ENCODE results near the gene RB1.
"Not testable (repeated sequence)": the region's sequence is repeated elsewhere in the genome, so short reads cannot be mapped to it uniquely, and the experiment has no call there.

RB1 gene

DNA sequence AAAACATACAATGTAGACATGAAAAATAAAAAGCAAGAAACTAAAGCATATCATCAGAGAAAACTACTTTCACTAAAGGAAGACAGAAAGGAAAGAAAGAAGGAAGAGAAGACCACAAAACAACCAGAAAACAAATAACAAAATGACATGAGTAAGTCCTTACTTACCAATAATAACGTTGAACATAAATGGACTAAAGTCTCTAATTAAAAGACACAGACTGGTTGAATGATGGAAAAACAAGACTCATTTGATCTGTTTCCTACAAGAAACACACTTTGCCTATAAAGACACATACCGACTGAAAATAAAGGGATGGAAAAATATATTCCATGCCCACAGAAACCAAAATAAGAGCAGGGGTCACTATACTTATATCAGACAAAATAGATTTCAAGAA lies 46.0 kb downstream of the RB1 start:
- no peak for DNase-seq (ENCODE audit: low spot score)

DNA sequence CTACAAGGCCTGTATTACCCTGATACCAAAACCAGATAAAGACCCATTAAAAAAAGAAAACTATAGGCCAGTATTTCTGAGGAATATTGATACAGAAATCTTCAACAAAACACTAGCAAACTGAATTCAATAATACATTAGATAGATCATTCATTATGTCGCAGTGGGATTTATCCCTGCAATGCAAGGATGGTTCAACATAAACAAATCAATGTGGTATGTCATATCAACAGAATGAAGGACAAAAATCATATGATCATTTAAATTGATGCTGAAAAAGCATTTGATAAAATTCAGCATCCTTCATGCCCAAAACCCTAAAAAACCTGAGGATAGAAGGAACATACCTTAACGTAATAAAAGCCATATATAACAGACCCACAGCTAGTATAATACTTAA lies 50.0 kb downstream of the RB1 start:
- DNase-seq (ENCODE audit: low spot score), result no peak

DNA sequence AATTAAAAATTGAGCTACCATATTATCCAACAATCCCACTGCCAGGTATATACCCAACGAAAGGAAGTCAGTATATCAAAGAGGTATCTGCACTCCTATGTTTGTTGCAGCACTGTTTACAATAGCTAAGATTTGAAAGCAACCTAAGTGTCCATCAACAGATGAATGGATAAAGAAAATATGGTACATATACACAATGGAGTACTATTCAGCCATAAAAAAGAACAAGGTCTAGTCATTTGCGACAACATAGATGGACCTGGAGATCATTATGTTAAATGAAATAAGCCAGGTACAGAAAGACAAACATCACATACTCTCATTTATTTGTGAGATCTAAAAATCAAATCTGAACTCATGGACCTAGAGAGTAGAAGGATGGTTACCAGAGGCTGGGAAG lies 52.0 kb downstream of the RB1 start:
- DNase-seq (ENCODE audit: low spot score), result not testable (repeated sequence)

DNA sequence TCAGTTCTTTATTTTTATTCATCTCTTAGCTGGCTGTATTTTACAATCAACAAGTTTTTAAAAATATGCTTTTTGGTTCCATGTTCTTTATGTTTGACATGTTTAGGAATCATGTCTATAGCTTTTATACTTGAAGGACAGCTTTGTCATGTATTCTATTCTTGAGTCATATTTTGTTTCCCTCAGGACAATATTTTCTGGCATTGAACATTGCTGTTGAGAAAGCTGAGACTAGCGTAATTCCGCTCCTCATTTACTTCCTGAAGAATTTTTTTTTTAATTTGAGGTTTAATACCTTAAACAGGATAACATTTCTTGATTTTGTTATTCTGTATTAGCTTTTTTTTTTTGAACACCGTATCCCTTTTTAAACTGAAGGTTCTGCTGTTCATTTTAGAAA lies 53.2 kb downstream of the RB1 start:
- no peak for DNase-seq (ENCODE audit: low spot score)

DNA sequence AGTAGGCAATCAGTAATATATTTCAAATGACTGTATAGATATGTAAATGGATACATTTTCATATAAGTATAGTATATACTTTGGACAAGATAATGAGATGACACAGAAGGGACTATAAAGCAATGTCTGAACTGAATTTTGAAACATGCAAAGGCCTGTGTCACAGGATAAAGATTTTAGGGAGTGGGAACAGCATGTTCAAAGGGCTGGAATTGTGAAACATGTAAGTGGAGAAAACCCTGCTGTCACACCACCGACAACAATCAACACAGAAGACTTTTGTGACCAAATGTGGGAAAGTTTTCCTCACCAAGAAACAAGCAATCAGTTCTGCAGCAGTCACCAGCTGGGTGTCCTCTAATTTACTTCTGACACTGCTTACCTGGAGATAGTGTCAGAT lies 66.4 kb downstream of the RB1 start:
- no peak for DNase-seq (ENCODE audit: low spot score)

- no peak for DNase-seq (ENCODE audit: low spot score)
These were observed 67.3 kb downstream of the RB1 start for GRCh38 chr13:48370815-48371214.

- DNase-seq (ENCODE audit: low spot score), result no peak
These were observed 74.3 kb downstream of the RB1 start for GRCh38 chr13:48377857-48378256.

- DNase-seq (ENCODE audit: low spot score), result no peak
These were observed 77.0 kb downstream of the RB1 start for GRCh38 chr13:48380581-48380980.

DNA sequence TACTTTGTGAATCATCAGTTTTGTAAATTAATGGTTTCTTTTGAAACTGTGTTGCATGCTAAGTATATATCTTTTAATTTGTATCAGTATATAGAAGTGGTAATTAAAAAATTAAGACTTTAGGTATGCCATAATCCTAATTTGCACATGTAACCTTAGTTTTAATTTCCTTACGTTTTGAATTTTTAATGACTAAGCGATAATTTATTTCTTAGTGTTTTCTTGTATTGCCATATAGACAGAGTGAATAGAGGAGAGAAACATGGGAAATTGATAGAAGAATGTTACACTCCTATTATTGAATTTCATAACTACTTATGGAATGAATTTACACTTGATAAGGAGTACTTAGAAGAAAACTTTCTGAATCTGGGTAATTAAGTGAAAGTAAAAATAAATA lies 79.8 kb downstream of the RB1 start:
- no peak for DNase-seq (ENCODE audit: low spot score)

GRCh38 chr13:48386816-48387215 lies 83.3 kb downstream of the RB1 start:
- no peak for DNase-seq (ENCODE audit: low spot score)

GRCh38 chr13:48391257-48391656 lies 87.7 kb downstream of the RB1 start:
- no peak for DNase-seq (ENCODE audit: low spot score)

- DNase-seq (ENCODE audit: low spot score), result no peak
These were observed 89.6 kb downstream of the RB1 start for GRCh38 chr13:48393030-48393697.

GRCh38 chr13:48393698-48394085 lies 90.1 kb downstream of the RB1 start:
- no peak for DNase-seq (ENCODE audit: low spot score)

GRCh38 chr13:48397744-48398143 lies 94.2 kb downstream of the RB1 start:
- no peak for DNase-seq (ENCODE audit: low spot score)

GRCh38 chr13:48398450-48399095 lies 95.0 kb downstream of the RB1 start:
- no peak for DNase-seq (ENCODE audit: low spot score)

GRCh38 chr13:48400090-48400694 lies 96.6 kb downstream of the RB1 start:
- DNase-seq (ENCODE audit: low spot score), result no peak

DNA sequence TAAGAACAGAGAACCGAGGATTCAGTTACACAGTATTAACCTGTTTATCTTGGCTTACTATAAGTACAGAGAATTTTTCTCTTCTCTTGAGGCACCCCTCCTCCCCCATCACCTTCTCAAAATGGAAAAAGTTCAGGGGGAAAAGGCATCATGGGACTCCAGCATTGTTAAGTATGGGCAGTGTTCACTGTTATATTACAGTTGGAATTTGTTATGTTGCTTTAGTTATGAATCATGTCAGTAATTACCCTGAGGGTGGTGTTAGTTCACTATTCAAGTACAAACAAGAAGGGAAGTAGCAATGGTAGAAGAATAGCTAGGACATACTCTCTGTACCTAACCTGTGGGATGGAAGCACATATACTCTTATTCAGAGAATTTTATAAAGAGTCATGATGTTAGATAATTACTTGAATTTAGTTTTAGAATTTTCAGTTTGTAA lies 97.3 kb downstream of the RB1 start:
- DNase-seq (ENCODE audit: low spot score), result peak; percentile 44

- DNase-seq (ENCODE audit: low spot score), result no peak
These were observed 97.9 kb downstream of the RB1 start for GRCh38 chr13:48401480-48401879.

GRCh38 chr13:48402325-48402932 lies 98.9 kb downstream of the RB1 start:
- DNase-seq (ENCODE audit: low spot score), result no peak

- no peak for DNase-seq (ENCODE audit: low spot score)
These were observed 99.6 kb downstream of the RB1 start for GRCh38 chr13:48403151-48403631.

DNA sequence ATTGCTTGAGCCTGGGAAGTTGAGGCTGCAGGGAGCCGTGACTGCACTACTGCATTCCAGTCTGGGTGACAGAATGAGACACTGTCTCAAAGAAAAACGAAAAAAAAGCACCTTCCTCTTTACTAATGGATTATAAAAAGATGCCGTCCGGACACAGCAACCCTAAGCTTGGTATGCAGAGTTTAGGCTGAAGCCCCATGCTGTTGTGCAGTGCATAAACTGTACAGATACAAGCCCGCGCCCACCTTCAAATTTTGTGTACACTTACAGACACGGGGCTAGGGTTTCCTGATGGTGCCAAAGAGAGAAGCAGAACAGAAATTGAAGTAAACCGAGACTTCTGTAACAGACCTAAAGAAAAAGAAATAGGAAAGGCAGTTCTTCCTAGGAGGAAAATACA lies 100.4 kb downstream of the RB1 start:
- no peak for DNase-seq (ENCODE audit: low spot score)

DNA sequence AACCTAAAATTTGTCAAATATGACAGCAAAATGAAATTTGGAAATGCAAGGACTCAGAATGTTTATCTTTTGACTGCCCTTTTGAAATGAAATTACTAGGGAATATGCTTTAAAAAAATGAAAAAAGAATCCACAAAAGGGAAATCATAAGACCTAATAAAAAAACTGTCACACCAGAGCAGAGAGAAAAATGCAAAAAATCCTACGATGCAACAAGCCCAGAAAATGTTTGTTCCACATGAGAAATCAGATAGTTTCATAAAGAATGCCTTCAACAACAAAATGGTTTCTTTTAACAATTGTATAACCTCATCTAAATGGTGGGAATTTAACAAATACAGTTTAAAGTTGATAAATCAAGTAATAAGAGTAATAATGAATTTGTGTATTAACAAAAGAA lies 101.4 kb downstream of the RB1 start:
- no peak for DNase-seq (ENCODE audit: low spot score)

GRCh38 chr13:48405875-48406274 lies 102.3 kb downstream of the RB1 start:
- no peak for DNase-seq (ENCODE audit: low spot score)

All from AG08395 (cell line).